Right lobe of liver (tissue), 4 donors: ENCODE results near the gene XPR1.

Experiments used
- CTCF ChIP-seq, 4 donors: fragments of 200-600 bp in 3 of 4; fragments of 450-650 bp in 1 of 4; IDR thresholded peaks; one replicate each; pipeline versions ENCODE4 v1.5.1 to v1.8.0; 2016 to 2022; ENCODE audit warnings: antibody characterized with exemption in 4 of 4, mild to moderate bottlenecking in 2 of 4
- POLR2A ChIP-seq: fragments of 450-650 bp; IDR thresholded peaks from one replicate; pipeline ENCODE4 v1.6.1; 2017; ENCODE audit warnings: antibody characterized with exemption, mild to moderate bottlenecking
- donor health status: DM: no; HTN: no; CAD: no.
- donor health status: DM: no; HTN: no; CAD: no.
- donor health status: DM: no; HTN: yes; CAD: no.

- TF ChIP-seq POLR2A (no peak), CTCF (IDR thresholded peaks at IDR 0.05) (peak; percentile 41 to 55 (median 48))
Measured at GRCh38 chr1:180881806-180882509, 250.1 kb downstream of the XPR1 start.
